Measurements from ENCODE around the gene TOMM6.

- TF ChIP-seq CTCF (IDR thresholded peaks at IDR 0.05) (no peak), POLR2A (IDR thresholded peaks at IDR 0.05) (no peak)
Observed at GRCh38 chr6:41832263-41832662, 44.8 kb downstream of the TOMM6 start.

Data from esophagus squamous epithelium (tissue), 4 donors.